ENCODE measurements around the gene ZNF320. TPM values are rescaled to one million over a fixed set of nuclear protein-coding genes. Genes with fewer than 3 reads are reported as not detected.

ZNF320 gene
- 26.7 and 27.0 TPM in 2 replicates for total RNA-seq (2013; cell fraction: nucleolus; rRNA removed)
- total RNA-seq (2014; rRNA removed): 0.79 and 1.1 TPM in 2 replicates
- total RNA-seq (2014; rRNA removed; fragmentation: Illumina TruSeq; extraction: Trizol): 1.3 and 1.8 TPM in 2 replicates
- total RNA-seq (2021): 2.1 and 2.6 TPM in 2 replicates
- polyA plus RNA-seq (2011; ENCODE audit: low read depth): 1.4 TPM
- 7.7 and 9.3 TPM in 2 replicates for polyA plus RNA-seq (2011; rRNA removed)
- polyA plus RNA-seq (2011; cell fraction: cytosol; rRNA removed): 5.6 and 7.0 TPM in 2 replicates
- polyA plus RNA-seq (2011; cell fraction: nucleus; rRNA removed): 6.4 and 6.7 TPM in 2 replicates
- 1.5 and 2.1 TPM in 2 replicates for polyA plus RNA-seq (2012)
- 1.6 TPM in 1 of 2 replicates, not detected in the other for polyA plus RNA-seq (2014; fragmentation: Illumina TruSeq; extraction: Trizol)
- 1 to 10 TPM in 1 of 2 experiments, under 1 TPM in 1; 0.48 to 1.0 TPM for polyA plus RNA-seq (2014; fragmentation: Nextera tagmentation; extraction: Ambion mirVana)
- 2.7 and 3.0 TPM in 2 replicates for polyA plus RNA-seq (2014; rRNA removed)
- 1 to 10 TPM in 1 of 2 experiments, under 1 TPM in 1; 0.96 to 1.3 TPM for polyA plus RNA-seq (2016; fragmentation: Nextera tagmentation; extraction: Ambion mirVana)
- polyA minus RNA-seq (2011; rRNA and poly(A)+ RNA removed): 5.5 and 6.3 TPM in 2 replicates
- 2.4 and 2.5 TPM in 2 replicates for polyA minus RNA-seq (2011; cell fraction: cytosol; rRNA and poly(A)+ RNA removed)
- 3.7 and 7.0 TPM in 2 replicates for polyA minus RNA-seq (2011; cell fraction: nucleus; rRNA and poly(A)+ RNA removed)
- percentile 91 among the genes with signal in this experiment for Bru-seq, nascent RNA
- percentile 88 among the genes with signal in this experiment for BruChase-seq, experiment 1, labeled RNA remaining after a 6-hour chase
- percentile 91 among the genes with signal in this experiment for BruChase-seq, experiment 2, labeled RNA remaining after a 2-hour chase
- long read RNA-seq, experiment 1: 0 reads
- long read RNA-seq, experiment 2, partial matches to known transcripts: 1 of 5 reads
- long read RNA-seq, experiment 2, other reads (novel, unspliced or antisense): 4 of 5 reads

GRCh38 chr19:52897138-52897935 lies at the start of gene ZNF320:
Gene ZNF320 (minus strand): TSS chr19:52897635. CDS start chr19:52890255, 7,380 bp downstream.
- no peaks in the 10 kb centered on the region; a peak in 1 of 4 replicates for H3K36me3 ChIP-seq (ENCODE audit: control insufficient read depth in 2 of 2, insufficient read depth in 2 of 2, low read length in 1 of 2)
- BruUV-seq (replicated peaks): TSS peak; percentile 83
- H3K27me3 ChIP-seq (replicated peaks in 1 of 2; ENCODE audit: control insufficient read depth in 2 of 2, insufficient read depth in 2 of 2, low read length in 1 of 2): no peaks in the 10 kb centered on the region
- H3K9ac ChIP-seq (ENCODE audit: control insufficient read depth, insufficient read depth, low read length): peak within 1 kb of the TSS; percentile 86
- no peaks in the 10 kb centered on the region for H4K20me1 ChIP-seq (ENCODE audit: control insufficient read depth, insufficient read depth)
- peak; percentile 100 for ATAC-seq
- WGBS (ENCODE audit: insufficient coverage, insufficient replicate concordance, low lambda C conversion rate, missing lambda C conversion rate): 10% methylated on average over 56 of the region's 56 CpGs
- H3K9me3 ChIP-seq (replicated peaks; ENCODE audit: control insufficient read depth, insufficient read depth, low read length): no peaks in the 10 kb centered on the region; the same call in 1 of the 3 replicates
- H3K4me2 ChIP-seq (ENCODE audit: control insufficient read depth, insufficient read depth): peak within 1 kb of the TSS; percentile 86
- peak; percentile 84 for FAIRE-seq
- H3K4me1 ChIP-seq (ENCODE audit: control insufficient read depth, insufficient read depth, low read length): no peaks in the 10 kb centered on the region; the same call in 1 of the 2 replicates
- peak; percentile 76 for DNase-seq (ENCODE audit: low read depth, low spot score)
- ChIA-PET RAD21 (ENCODE audit: unreplicated experiment) (no interaction called here), SMC1A (ENCODE audit: uncharacterized antibody, unreplicated experiment) (no interaction called here), POLR2A (interaction anchor here (0.9 kb wide), 1 partner anchor 25 kb away, joined by 3 read pairs; no protein-coding TSS in a partner anchor), CTCF (no interaction called here)
- peak within 1 kb of the TSS; percentile 73 for H3K4me3 ChIP-seq
- in situ Hi-C loops (cut with MboI) (no loop called here), intact Hi-C loops (cut with micrococcal nuclease; ENCODE audit: unreplicated experiment) (no loop called here)
- peak within 1 kb of the TSS; percentile 77 for H2AFZ ChIP-seq (ENCODE audit: control insufficient read depth, low read depth, low read length)
- H3K27ac ChIP-seq (ENCODE audit: control insufficient read depth, insufficient read depth): peak within 1 kb of the TSS; percentile 83
- peaks cover 3% of the 10 kb centered on the region for H3K79me2 ChIP-seq (ENCODE audit: control insufficient read depth, insufficient read depth, low read length)
- TF ChIP-seq LARP7 (IDR thresholded peaks at IDR 0.05): peak; percentile 59; the same call in 1 of the 2 replicates
- peak; percentile 76 for TF ChIP-seq PBX3 (IDR thresholded peaks at IDR 0.05; ENCODE audit: insufficient replicate concordance, low read depth, low read length)
- TF ChIP-seq E4F1 (IDR thresholded peaks at IDR 0.05; ENCODE audit: borderline replicate concordance, partially characterized antibody): peak; percentile 34
- TF ChIP-seq IKZF1 (conservative IDR thresholded peaks at IDR 0.05): peak; percentile 48; the same call in 1 of the 2 replicates
- 0 out of 2 replicates have a peak, but pooled peaks have one; percentile 18 for TF ChIP-seq RFX5 (IDR thresholded peaks at IDR 0.05; ENCODE audit: low read depth, low read length)
- TF ChIP-seq NRF1 (conservative IDR thresholded peaks at IDR 0.05; ENCODE audit: low read depth, low read length): no peak
- TF ChIP-seq GABPA (IDR thresholded peaks at IDR 0.05; ENCODE audit: low read depth): peak; percentile 78
- TF ChIP-seq HCFC1 (IDR thresholded peaks at IDR 0.05; ENCODE audit: low read length): no peak; the same call in 1 of the 2 replicates
- TF ChIP-seq ZSCAN29 (IDR thresholded peaks at IDR 0.05): 0 out of 2 replicates have a peak, but pooled peaks have one; percentile 8
- TF ChIP-seq POLR2A (IDR thresholded peaks at IDR 0.05; ENCODE audit: low read depth, low read length): peak; percentile 79
- peak; percentile 90 for TF ChIP-seq PKNOX1 (IDR thresholded peaks at IDR 0.05)
- TF ChIP-seq SMAD1 (IDR thresholded peaks at IDR 0.05; ENCODE audit: low read depth, partially characterized antibody): no peak
- 0 out of 2 replicates have a peak, but pooled peaks have one; percentile 43 for TF ChIP-seq SMAD5 (IDR thresholded peaks at IDR 0.05; ENCODE audit: low read depth)
- TF ChIP-seq IRF3 (IDR thresholded peaks at IDR 0.05): no peak

Data from GM12878 (cell line).